SU-DHL-6 (cell line): ENCODE measurements around the gene MYH4.

ENCODE experiments used
- CTCF ChIP-seq: fragments of 200-600 bp; sonication (generic); IDR thresholded peaks from one replicate; pipeline ENCODE4 v1.5.1; 2017; ENCODE audit warnings: antibody characterized with exemption, mild to moderate bottlenecking, low read length, moderate library complexity; ENCODE audit not compliant: insufficient read depth, poor library complexity, severe bottlenecking
- EZH2phosphoT487 ChIP-seq: fragments of 200-600 bp; sonication (generic), shearing (Covaris generic); conservative IDR thresholded peaks from 2 replicates; pipeline ENCODE4 v1.6.1; 2018; ENCODE audit warnings: mild to moderate bottlenecking, antibody characterized with exemption, low read length, moderate library complexity, mixed read lengths

DNA sequence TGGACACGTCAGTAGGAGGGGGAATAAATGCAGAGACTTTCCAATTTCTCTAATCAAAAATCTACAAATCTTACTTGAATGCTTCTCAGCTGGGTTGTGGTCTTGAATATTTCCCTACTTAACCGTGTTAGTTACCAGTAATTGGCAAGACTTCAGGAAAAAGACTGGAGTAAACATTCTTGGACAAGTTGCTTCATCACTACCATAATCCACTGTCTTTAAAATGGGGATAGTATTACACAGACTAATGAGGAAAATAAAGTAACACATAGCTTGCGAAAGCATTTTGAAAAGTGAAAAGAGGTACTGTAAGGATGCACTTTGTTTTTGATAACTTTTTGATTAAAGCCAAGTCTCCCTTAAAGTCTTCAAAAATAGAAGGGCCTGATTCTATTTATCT lies 30.6 kb upstream of the MYH4 start:
- TF ChIP-seq CTCF (no peak), EZH2phosphoT487 (no peak)
